Memory B cell (primary cell): ENCODE measurements around the gene EP400.

Experiments
- ATAC-seq: fragments of 150-1000 bp; cut with Tn5 transposase; 2 replicates; pipeline ENCODE4 v1.10.0; 2021; ENCODE audit warnings: low read depth, mild to moderate bottlenecking, moderate library complexity
- DNase-seq, 2 donors: peaks; one replicate each; pipeline ENCODE4 v3.0.0; 2022; ENCODE audit warnings: low spot score in 2 of 2
- H3K27ac Mint-ChIP-seq: one replicate; pipeline ENCODE4 v1.8.0; 2022; ENCODE audit warnings: mild to moderate bottlenecking, moderate library complexity, mixed read lengths
- H3K27me3 Mint-ChIP-seq: one replicate; pipeline ENCODE4 v1.8.0; 2022; ENCODE audit warnings: mixed read lengths
- H3K36me3 Mint-ChIP-seq: one replicate; pipeline ENCODE4 v1.8.0; 2022; ENCODE audit warnings: mild to moderate bottlenecking, mixed read lengths
- H3K4me1 Mint-ChIP-seq: one replicate; pipeline ENCODE4 v1.8.0; 2022; ENCODE audit warnings: mixed read lengths
- H3K4me3 Mint-ChIP-seq: one replicate; pipeline ENCODE4 v1.8.0; 2022; ENCODE audit warnings: mild to moderate bottlenecking, moderate library complexity, mixed read lengths
- H3K9me3 Mint-ChIP-seq: one replicate; pipeline ENCODE4 v1.8.0; 2022; ENCODE audit warnings: mixed read lengths

Gene EP400

GRCh38 chr12:132115500-132115899, 165.8 kb downstream of the EP400 start:
- Mint-ChIP-seq H3K9me3 (no peaks in the 10 kb centered on the region), H3K4me3 (no peak overlapping the region), H3K27me3 (no peaks in the 10 kb centered on the region), H3K27ac (no peak overlapping the region), H3K36me3 (peaks cover 14% of the 10 kb centered on the region), H3K4me1 (no peaks in the 10 kb centered on the region)
- DNase-seq = no peak
- ATAC-seq = no peak

DNA sequence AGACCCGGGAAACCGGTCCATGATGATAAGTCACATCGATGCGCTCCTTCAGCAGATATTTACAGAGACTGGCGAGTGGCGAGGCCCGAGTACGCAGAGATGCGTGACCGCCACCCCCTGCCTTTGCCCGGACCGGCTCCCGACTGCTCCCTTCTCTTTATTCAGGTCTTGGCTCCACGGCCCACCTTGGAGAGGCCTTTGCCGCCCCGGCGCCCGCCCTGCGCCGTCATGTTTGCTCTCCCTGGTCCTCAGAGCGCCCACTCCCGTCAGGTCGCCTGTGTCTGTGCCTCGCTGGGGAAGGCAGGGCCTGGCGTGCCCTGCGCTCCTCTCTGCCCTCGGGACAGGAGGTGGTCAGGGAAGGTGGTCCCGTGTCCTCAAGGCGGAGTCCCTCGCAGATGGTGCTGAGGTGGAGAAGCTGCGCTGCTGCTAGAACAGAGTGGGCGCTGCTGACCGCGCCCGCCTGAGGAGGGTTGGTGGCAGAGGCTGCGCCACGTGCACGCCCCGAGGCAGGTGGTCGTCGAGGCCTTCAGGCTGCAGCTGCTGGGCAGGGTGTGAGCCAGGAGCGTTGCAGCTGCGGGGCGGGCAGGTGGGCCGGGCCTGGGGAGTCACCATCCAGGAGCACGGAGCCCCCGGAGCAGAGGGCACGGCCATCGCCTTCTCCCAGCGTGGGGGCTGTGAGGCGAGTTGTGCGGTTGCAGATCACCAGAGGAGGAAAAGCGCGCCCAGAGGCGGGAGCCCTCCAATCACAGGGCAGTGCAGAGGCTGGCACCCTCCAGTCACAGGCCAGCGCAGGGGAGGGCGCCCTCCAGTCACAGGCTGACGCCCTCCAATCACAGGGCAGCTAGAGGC, 167.2 kb downstream of the EP400 start:
- DNase-seq (no peak), ATAC-seq (no peak)
- Mint-ChIP-seq H3K4me1 (no peaks in the 10 kb centered on the region), H3K36me3 (peaks cover 8% of the 10 kb centered on the region), H3K4me3 (no peak overlapping the region), H3K27me3 (no peaks in the 10 kb centered on the region), H3K27ac (no peak overlapping the region), H3K9me3 (no peaks in the 10 kb centered on the region)

DNA sequence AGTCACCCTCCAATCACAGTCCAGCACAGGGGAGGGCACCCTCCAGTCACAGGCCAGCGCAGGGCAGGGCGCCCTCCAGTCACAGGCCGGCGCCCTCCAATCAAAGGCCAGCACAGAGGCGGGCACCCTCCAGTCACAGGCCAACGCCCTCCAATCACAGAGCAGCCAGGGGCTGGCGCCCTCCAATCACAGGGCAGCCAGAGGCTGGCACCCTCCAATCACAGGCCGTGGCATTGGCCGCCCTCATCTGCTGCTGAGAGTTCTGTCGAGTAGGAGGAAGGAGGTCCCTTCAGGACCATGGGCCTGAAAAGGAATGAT, 167.8 kb downstream of the EP400 start:
- ATAC-seq (no peak), DNase-seq (no peak)

GRCh38 chr12:132118876-132119275, 169.1 kb downstream of the EP400 start:
- ATAC-seq = no peak
- Mint-ChIP-seq H3K36me3 (peaks cover 6% of the 10 kb centered on the region), H3K27ac (no peak overlapping the region), H3K4me1 (no peaks in the 10 kb centered on the region), H3K27me3 (no peaks in the 10 kb centered on the region), H3K9me3 (no peaks in the 10 kb centered on the region), H3K4me3 (no peak overlapping the region)
- DNase-seq = no peak

More for the DNA sequence above, 167.8 kb downstream of the EP400 start:
- Mint-ChIP-seq H3K4me3 (no peak overlapping the region), H3K36me3 (peaks cover 8% of the 10 kb centered on the region), H3K4me1 (no peaks in the 10 kb centered on the region), H3K27ac (no peak overlapping the region), H3K9me3 (no peaks in the 10 kb centered on the region), H3K27me3 (no peaks in the 10 kb centered on the region)

GRCh38 chr12:132121283-132121682, 171.5 kb downstream of the EP400 start:
- Mint-ChIP-seq H3K4me1 (no peaks in the 10 kb centered on the region), H3K9me3 (no peaks in the 10 kb centered on the region), H3K27me3 (no peaks in the 10 kb centered on the region), H3K4me3 (no peak overlapping the region), H3K36me3 (peaks cover 12% of the 10 kb centered on the region), H3K27ac (no peak overlapping the region)
- no peak for DNase-seq
- no peak for ATAC-seq

GRCh38 chr12:132123970-132124765, 174.4 kb downstream of the EP400 start:
- Mint-ChIP-seq H3K36me3 (peaks cover 28% of the 10 kb centered on the region), H3K4me3 (no peak overlapping the region)
- DNase-seq = no peak

DNA sequence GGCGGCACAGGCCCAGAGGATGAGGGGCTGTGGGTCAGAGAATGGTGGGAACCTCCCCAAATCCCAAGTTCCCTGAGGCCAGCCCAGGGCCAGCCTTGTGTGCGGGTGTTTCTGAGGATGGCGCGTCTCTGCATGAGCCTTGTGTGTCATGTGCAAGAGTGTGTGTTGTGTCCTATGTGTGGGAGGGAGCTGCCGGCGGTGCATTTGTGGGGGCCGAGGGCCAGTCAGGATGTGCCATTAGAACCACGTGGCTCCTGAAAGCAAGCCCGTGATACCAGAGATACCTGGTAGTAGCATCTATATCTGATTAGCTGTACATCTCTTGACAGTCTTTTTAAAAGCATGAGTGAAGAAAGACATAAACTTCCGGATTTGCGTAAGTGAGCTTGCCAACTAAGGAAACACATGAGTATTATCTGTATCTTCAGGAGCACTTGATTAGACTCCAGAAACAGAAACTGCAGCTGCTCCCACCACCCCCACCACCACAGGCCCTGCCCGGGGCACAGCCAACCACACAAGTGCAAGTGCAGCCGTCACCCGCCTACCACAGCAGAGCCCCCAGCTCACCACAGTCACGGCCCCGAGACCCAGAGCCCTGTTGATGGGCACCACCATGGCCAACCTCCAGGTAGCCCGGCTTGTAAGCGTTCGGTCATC, 175.2 kb downstream of the EP400 start:
- Mint-ChIP-seq H3K27ac (no peak overlapping the region), H3K9me3 (peaks cover 6% of the 10 kb centered on the region), H3K36me3 (peaks cover 31% of the 10 kb centered on the region), H3K4me3 (no peak overlapping the region), H3K27me3 (no peaks in the 10 kb centered on the region), H3K4me1 (no peaks in the 10 kb centered on the region)
- ATAC-seq (no peak), DNase-seq (no peak)

More at GRCh38 chr12:132123970-132124765, 174.4 kb downstream of the EP400 start:
- Mint-ChIP-seq H3K27me3 (no peaks in the 10 kb centered on the region), H3K9me3 (peaks cover 6% of the 10 kb centered on the region), H3K4me1 (no peaks in the 10 kb centered on the region), H3K27ac (no peak overlapping the region)
- no peak for ATAC-seq

DNA sequence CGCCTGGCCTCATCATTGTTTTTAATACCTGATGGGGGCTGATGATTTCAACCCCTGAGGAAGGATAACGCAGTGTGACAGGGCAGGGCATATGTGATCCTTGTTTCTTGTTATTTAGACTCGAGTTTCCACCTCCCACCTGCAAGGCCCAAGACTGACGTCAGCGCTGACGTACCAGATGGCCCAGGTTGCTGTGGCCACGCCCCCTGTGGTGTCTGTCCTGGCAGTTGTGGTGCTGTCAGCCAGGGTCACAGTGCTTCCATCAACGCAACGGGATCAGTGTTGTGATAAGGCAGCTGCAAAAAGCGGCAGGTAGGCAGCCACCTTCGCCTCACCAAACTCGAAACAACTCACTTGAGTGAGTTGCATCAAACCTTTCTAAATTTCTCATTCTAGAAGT, 176.0 kb downstream of the EP400 start:
- no peak overlapping the region for H3K4me3 Mint-ChIP-seq
- no peak for ATAC-seq
- DNase-seq = no peak
- H3K9me3 Mint-ChIP-seq = peaks cover 6% of the 10 kb centered on the region
- H3K27ac Mint-ChIP-seq = no peak overlapping the region
- H3K4me1 Mint-ChIP-seq = no peaks in the 10 kb centered on the region
- H3K36me3 Mint-ChIP-seq = peaks cover 29% of the 10 kb centered on the region
- H3K27me3 Mint-ChIP-seq = no peaks in the 10 kb centered on the region

GRCh38 chr12:132127041-132127440, 177.3 kb downstream of the EP400 start:
- H3K4me3 Mint-ChIP-seq = no peak overlapping the region
- H3K27ac Mint-ChIP-seq = no peak overlapping the region
- DNase-seq = no peak
- peaks cover 8% of the 10 kb centered on the region for H3K9me3 Mint-ChIP-seq
- H3K36me3 Mint-ChIP-seq = peaks cover 29% of the 10 kb centered on the region
- no peaks in the 10 kb centered on the region for H3K27me3 Mint-ChIP-seq
- no peaks in the 10 kb centered on the region for H3K4me1 Mint-ChIP-seq
- ATAC-seq = no peak

- Mint-ChIP-seq H3K27me3 (no peaks in the 10 kb centered on the region), H3K4me1 (no peaks in the 10 kb centered on the region), H3K4me3 (no peak overlapping the region), H3K36me3 (peaks cover 27% of the 10 kb centered on the region), H3K27ac (no peak overlapping the region), H3K9me3 (peaks cover 8% of the 10 kb centered on the region)
- no peak for DNase-seq
- ATAC-seq = no peak
Measured at GRCh38 chr12:132129007-132129406, 179.3 kb downstream of the EP400 start.

DNA sequence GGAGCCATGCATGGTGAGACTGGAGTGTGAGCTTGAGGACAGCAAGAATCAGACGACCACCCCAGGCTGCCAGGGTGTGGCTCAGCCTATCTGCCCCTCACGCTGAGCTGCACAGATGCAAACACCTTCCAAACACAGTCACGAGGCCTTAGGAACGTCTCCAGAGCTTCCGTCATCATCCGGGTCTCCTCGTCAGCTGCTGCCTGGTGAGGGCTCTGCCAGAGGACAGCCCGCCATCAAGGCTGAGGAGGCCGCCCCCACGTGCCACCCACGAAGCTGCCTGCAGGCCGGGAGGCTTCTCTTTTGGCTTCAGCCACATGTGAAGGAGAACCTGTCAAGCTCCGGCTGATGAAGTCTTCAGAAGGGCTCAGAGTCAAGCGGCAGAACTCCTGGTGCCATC, 180.9 kb downstream of the EP400 start:
- no peak for DNase-seq
- Mint-ChIP-seq H3K4me1 (no peaks in the 10 kb centered on the region), H3K9me3 (peaks cover 8% of the 10 kb centered on the region), H3K4me3 (no peak overlapping the region), H3K27ac (no peak overlapping the region), H3K36me3 (peaks cover 21% of the 10 kb centered on the region), H3K27me3 (no peaks in the 10 kb centered on the region)
- no peak for ATAC-seq
